Endometrium (tissue), 2 donors: ENCODE results near the gene RUNX2.
"Not testable (repeated sequence)": the region's sequence is repeated elsewhere in the genome, so short reads cannot be mapped to it uniquely, and the experiment has no call there.

Experiments used
- FAIRE-seq: peaks from 2 replicates; lab custom pipeline; 2012; peaks lifted over from hg19 to GRCh38; lab: Jason Lieb, UNC
- donor health status: control.
- donor health status: control.

RUNX2 gene

GRCh38 chr6:45648262-45648620, 320.1 kb downstream of the RUNX2 start:
- FAIRE-seq = no peak

GRCh38 chr6:45650524-45651135, 322.5 kb downstream of the RUNX2 start:
- FAIRE-seq = no peak

GRCh38 chr6:45651301-45651700, 323.2 kb downstream of the RUNX2 start:
- FAIRE-seq = no peak

- FAIRE-seq = no peak
These were observed 324.3 kb downstream of the RUNX2 start for GRCh38 chr6:45652416-45652815.

DNA sequence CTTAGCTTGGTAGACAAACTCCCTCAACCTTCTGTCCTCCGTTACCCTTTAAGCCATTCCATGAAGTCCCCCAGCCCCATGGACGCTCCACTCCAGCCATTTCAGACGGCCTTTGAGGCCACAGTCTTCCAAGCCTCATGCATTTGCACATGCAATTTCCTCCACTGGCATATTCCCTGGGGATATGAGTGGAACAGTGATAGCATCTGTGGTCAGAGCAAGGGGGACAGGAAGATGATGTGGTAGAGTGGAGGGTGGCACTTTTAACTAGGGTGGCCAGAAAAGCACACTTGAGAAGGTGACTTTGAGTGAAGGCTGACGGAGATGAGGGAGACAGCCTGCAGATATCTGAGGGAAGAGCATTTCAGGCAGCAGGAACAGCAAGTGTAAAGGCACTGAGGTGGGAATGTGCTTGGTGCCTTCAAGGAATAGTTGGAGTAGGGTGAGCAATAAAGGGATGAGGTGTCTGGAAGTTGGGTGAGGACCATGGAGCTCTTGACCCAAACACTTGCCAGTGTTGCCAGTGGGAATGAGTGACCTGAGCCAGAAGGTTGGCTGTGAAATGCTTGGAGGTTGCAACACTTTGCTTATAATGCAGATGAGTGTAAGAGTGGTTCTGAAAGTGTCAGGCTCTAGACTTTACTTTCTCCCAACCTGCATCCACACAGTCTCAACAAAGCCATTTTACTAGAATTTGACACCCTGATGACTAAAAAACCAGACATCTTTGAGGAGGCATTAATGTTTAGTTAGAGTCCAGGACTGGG, 325.2 kb downstream of the RUNX2 start:
- FAIRE-seq = no peak

GRCh38 chr6:45654673-45655072, 326.5 kb downstream of the RUNX2 start:
- FAIRE-seq = no peak

- no peak for FAIRE-seq
These were observed 327.8 kb downstream of the RUNX2 start for GRCh38 chr6:45655745-45656476.

- no peak for FAIRE-seq
These were observed 329.1 kb downstream of the RUNX2 start for GRCh38 chr6:45657226-45657625.

- no peak for FAIRE-seq
These were observed 330.3 kb downstream of the RUNX2 start for GRCh38 chr6:45658400-45658799.

DNA sequence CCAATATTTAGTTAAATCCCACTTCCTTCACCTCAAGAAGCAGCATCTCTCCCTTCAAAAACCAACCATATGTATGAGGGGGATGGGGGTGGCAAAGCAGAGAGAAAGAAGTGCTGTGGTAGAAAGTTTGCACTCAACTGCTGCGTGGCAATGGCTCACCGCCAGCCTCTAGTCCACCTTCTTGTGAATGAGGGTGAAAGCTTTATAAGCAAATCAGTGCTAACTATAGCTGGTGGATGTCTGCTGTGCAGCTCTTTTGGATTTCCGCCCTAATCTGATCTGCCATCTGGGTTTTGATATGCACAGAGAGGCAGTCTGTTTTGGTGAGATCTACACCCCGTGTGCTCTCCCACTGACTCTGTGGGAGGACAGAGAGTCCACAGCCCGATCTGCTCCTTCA, 330.8 kb downstream of the RUNX2 start:
- no peak for FAIRE-seq

- FAIRE-seq = no peak
These were observed 333.5 kb downstream of the RUNX2 start for GRCh38 chr6:45661661-45662060.

GRCh38 chr6:45663251-45664221, 335.4 kb downstream of the RUNX2 start:
- FAIRE-seq = no peak

- FAIRE-seq = no peak
These were observed 336.6 kb downstream of the RUNX2 start for GRCh38 chr6:45664707-45665106.

GRCh38 chr6:45665859-45666258, 337.7 kb downstream of the RUNX2 start:
- no peak for FAIRE-seq

- no peak for FAIRE-seq
These were observed 338.7 kb downstream of the RUNX2 start for GRCh38 chr6:45666846-45667245.

DNA sequence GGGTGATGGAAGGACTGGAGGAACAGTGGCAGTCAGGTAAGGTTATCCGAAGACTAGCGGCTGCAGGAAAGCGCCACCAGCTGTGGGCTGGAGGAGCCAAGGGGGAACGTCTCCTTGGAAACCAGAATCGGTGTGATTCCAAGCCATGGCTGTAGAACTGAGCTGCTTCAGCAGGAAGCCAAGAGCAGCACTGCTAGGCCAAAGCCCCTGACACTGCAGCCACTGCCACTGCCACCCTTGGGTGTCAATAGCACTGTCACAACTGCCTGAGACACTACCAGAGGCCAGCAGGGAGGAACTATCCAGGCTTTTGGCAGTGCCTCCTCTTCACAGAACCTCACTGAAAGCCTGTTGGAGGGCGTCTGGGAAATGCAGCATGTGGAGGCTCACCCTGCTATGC, 339.2 kb downstream of the RUNX2 start:
- no peak for FAIRE-seq

GRCh38 chr6:45667766-45668165, 339.6 kb downstream of the RUNX2 start:
- no peak for FAIRE-seq

DNA sequence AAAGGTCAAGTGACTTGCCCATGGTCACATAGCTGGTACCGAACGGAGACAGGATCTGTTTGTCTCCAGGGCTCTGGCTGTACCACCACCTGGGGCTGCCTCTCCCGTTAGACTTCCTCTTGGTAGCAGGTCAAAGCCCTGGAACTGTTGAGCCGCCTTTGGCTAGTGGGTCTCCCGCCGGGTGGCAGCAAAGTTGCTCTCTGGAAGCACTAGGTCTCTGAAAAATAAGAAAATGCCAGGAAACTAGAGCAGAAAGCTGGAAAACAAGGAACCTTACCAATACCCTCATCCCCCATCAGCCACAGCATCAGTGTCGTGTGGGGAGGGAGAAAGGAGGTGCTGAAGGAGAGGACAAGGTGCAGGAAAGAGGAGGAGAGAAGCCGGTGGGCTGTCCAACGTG, 340.6 kb downstream of the RUNX2 start:
- no peak for FAIRE-seq

- FAIRE-seq = not testable (repeated sequence)
These were observed 345.0 kb downstream of the RUNX2 start for GRCh38 chr6:45673167-45673566.

DNA sequence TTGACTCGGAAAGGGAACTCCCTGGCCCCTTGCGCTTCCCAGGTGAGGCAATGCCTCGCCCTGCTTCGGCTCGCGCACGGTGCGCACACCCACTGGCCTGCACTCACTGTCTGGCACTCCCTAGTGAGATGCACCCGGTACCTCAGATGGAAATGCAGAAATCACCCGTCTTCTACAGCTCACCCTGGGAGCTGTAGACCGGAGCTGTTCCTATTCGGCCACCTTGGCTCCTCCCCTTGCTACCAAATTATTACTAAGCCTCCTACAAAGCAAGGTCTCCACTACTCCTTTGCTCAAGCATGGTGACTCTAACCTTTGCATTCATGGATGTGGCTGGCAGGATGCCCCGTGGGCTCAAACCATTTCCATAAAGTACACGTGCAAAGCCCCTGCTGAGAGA, 347.0 kb downstream of the RUNX2 start:
- FAIRE-seq = not testable (repeated sequence)

- FAIRE-seq = no peak
These were observed 347.5 kb downstream of the RUNX2 start for GRCh38 chr6:45675634-45676033.

DNA sequence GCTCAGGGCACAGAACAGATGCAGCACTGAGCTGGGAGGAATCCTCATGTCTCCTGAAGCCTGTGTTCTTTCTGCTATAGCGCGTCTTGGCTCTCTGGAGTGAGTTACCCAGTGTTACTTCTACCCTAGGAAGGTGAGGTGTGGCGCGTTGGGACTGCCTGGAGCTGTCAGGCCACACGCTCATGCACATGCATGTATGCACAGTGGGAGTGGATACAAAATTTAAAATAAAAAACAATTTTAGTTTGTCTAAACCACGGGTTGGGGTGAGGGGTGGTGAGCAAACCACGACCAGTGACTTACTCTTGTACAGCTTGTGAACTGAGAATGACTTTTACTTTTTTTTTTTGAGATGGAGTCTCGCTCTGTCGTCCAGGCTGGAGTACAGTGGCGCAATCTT, 348.2 kb downstream of the RUNX2 start:
- FAIRE-seq = no peak
